Fibroblast of lung (primary cell): Measurements from ENCODE around the gene TRIM65. TPM values are rescaled to one million over a fixed set of nuclear protein-coding genes. Genes with fewer than 3 reads are reported as not detected.

ENCODE experiments used
- DNase-seq, 2 donors: peaks; one replicate each; pipeline versions ENCODE4 v3.0.0 to v3.0.0-alpha.2; 2010; ENCODE audit warnings: low read depth in 2 of 2
- H2AFZ ChIP-seq: 2 replicates; pipeline ENCODE4 v1.5.1; 2012; ENCODE audit warnings: low read length, control low read depth, inconsistent platforms
- H3K27ac ChIP-seq: 2 replicates; pipeline ENCODE4 v1.5.1; 2011; ENCODE audit warnings: low read length, control low read depth; ENCODE audit not compliant: insufficient read depth
- H3K27me3 ChIP-seq: 2 replicates; pipeline ENCODE4 v1.5.1; 2011; ENCODE audit warnings: mild to moderate bottlenecking, low read length; ENCODE audit not compliant: control insufficient read depth, insufficient read depth
- H3K36me3 ChIP-seq: 2 replicates; pipeline ENCODE4 v1.5.1; 2011; ENCODE audit warnings: low read length; ENCODE audit not compliant: control insufficient read depth, insufficient read depth
- H3K4me1 ChIP-seq: 2 replicates; pipeline ENCODE4 v1.5.1; 2011; ENCODE audit warnings: low read length; ENCODE audit not compliant: control insufficient read depth, insufficient read depth; ENCODE audit errors: extremely low read depth
- H3K4me2 ChIP-seq: 2 replicates; pipeline ENCODE4 v1.5.1; 2011; ENCODE audit warnings: low read length, control low read depth; ENCODE audit not compliant: insufficient read depth; ENCODE audit errors: extremely low read depth
- H3K4me3 ChIP-seq, 4 experiments: fragments of 200-600 bp in 1 of 4; sonication (generic) in 1 of 4; replicated peaks in 1 of 4; 2 replicates each; pipeline ENCODE4 v1.5.1; 2011 to 2016; ENCODE audit warnings: low read length in 4 of 4, low read depth in 3 of 4, mild to moderate bottlenecking in 3 of 4, control low read depth in 2 of 4, inconsistent platforms in 1 of 4, mixed read lengths in 1 of 4; ENCODE audit not compliant: insufficient read depth in 1 of 4; ENCODE audit errors: control extremely low read depth in 1 of 4
- H3K79me2 ChIP-seq: 2 replicates; pipeline ENCODE4 v1.5.1; 2012; ENCODE audit warnings: mild to moderate bottlenecking, low read length, inconsistent platforms; ENCODE audit not compliant: control insufficient read depth, insufficient read depth
- H3K9ac ChIP-seq: 2 replicates; pipeline ENCODE4 v1.5.1; 2011; ENCODE audit warnings: mild to moderate bottlenecking, low read length, control low read depth; ENCODE audit not compliant: insufficient read depth
- H3K9me3 ChIP-seq: 2 replicates; pipeline ENCODE4 v1.5.1; 2012; ENCODE audit warnings: low read depth, low read length; ENCODE audit not compliant: control insufficient read depth, insufficient read depth
- H4K20me1 ChIP-seq: 2 replicates; pipeline ENCODE4 v1.5.1; 2011; ENCODE audit warnings: low read length; ENCODE audit not compliant: control insufficient read depth, insufficient read depth; ENCODE audit errors: extremely low read depth
- EZH2 ChIP-seq: IDR thresholded peaks from 2 replicates; pipeline ENCODE4 v1.5.1; 2012; ENCODE audit warnings: low read length, control low read depth, mild to moderate bottlenecking; ENCODE audit errors: missing control alignments
- polyA plus RNA-seq, 2 donors: library from polyadenylated mRNA; depleted of rRNA in 1 of 2; stranded (reverse) in 1 of 2; unstranded in 1 of 2; fragments of >200 nt; gene quantifications; 2 replicates each; pipeline ENCODE4 v1.2.1, GENCODE V29; 2011 to 2012; ENCODE audit warnings: missing spikeins in 1 of 2
- total RNA-seq: library from RNA; depleted of rRNA; stranded (reverse); fragments of >200 nt; gene quantifications from 2 replicates; pipeline ENCODE4 v1.2.1, GENCODE V29; 2014
- TF ChIP-seq, protein P1 (sequence below), 2 donors: IDR thresholded peaks in 1 of 2; conservative IDR thresholded peaks in 1 of 2; 1 replicate in 1 of 2; 2 replicates in 1 of 2; pipeline ENCODE4 v1.5.1; 2011 to 2012; ENCODE audit warnings: low read length in 2 of 2, control low read depth in 1 of 2, inconsistent platforms in 1 of 2, low read depth in 1 of 2, mild to moderate bottlenecking in 1 of 2

Gene TRIM65
- total and polyA plus RNA-seq, 2 donors (not counting 1 experiment from before 2014, with no cell fraction given) = 4.3 to 17.2 TPM

GRCh38 chr17:75846692-75847613 is 49.8 kb downstream of the TRIM65 start:
- H3K79me2 ChIP-seq = no peaks in the 10 kb centered on the region
- peaks cover 18% of the 10 kb centered on the region for H3K36me3 ChIP-seq
- H4K20me1 ChIP-seq = no peaks in the 10 kb centered on the region
- H3K4me3 ChIP-seq = no peak overlapping the region
- no peak overlapping the region for H2AFZ ChIP-seq
- no peak for DNase-seq
- H3K9ac ChIP-seq = no peak overlapping the region
- H3K4me2 ChIP-seq = no peak overlapping the region
- no peak overlapping the region for H3K27ac ChIP-seq
- H3K27me3 ChIP-seq = no peaks in the 10 kb centered on the region
- no peaks in the 10 kb centered on the region for H3K9me3 ChIP-seq
- peaks cover 5% of the 10 kb centered on the region for H3K4me1 ChIP-seq
- TF ChIP-seq EZH2 = no peak
- TF ChIP-seq, protein P1, sequence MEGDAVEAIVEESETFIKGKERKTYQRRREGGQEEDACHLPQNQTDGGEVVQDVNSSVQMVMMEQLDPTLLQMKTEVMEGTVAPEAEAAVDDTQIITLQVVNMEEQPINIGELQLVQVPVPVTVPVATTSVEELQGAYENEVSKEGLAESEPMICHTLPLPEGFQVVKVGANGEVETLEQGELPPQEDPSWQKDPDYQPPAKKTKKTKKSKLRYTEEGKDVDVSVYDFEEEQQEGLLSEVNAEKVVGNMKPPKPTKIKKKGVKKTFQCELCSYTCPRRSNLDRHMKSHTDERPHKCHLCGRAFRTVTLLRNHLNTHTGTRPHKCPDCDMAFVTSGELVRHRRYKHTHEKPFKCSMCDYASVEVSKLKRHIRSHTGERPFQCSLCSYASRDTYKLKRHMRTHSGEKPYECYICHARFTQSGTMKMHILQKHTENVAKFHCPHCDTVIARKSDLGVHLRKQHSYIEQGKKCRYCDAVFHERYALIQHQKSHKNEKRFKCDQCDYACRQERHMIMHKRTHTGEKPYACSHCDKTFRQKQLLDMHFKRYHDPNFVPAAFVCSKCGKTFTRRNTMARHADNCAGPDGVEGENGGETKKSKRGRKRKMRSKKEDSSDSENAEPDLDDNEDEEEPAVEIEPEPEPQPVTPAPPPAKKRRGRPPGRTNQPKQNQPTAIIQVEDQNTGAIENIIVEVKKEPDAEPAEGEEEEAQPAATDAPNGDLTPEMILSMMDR (conservative IDR thresholded peaks at IDR 0.05 in 1 of 2, IDR thresholded peaks at IDR 0.05 in 1 of 2; ENCODE audit: low read depth in 1 of 2, low read length in 2 of 2) = no peak

DNA sequence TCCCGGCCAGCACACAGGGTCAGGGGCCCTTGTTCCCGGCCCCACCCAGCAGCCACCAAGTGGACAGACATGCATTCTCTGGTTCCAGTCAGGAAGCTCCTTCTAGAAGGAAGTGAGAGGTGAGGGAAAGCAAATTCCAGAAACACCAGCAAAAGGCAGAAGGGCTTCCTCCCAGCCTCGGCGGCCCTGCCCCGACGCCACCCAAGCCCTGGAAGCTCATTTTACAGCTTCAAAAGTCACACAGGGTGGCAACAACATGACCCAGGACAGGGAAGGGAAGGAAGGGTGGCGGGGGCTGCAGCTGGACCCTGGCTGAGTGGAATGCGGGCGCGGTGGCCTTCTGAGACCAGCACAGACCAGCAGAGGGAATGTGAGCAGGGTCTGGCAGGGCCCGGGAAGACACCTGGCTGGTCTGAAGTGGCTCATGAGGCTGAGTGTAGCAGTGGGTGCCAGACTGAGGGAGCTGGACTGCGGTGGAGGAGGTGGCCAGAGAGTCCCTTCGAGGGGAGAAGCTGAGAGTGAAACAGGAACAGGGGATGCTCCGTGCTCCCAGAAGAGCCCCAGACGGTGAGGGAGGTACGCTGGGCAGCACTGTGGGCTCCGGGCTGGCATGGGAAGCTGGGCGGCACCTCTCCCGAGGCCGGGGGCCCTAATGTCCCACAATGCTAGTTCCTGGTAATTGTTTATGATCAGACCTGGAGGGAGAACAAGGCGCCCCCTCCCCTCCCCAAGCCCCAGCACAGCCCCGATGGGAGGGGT is 50.6 kb downstream of the TRIM65 start:
- TF ChIP-seq EZH2 = no peak
- TF ChIP-seq, protein P1 (conservative IDR thresholded peaks at IDR 0.05 in 1 of 2, IDR thresholded peaks at IDR 0.05 in 1 of 2; ENCODE audit: low read depth in 1 of 2, low read length in 2 of 2) = no peak
- H3K27ac ChIP-seq = no peak overlapping the region

GRCh38 chr17:75845058-75845711 is 51.6 kb downstream of the TRIM65 start:
- H3K27ac ChIP-seq = no peak overlapping the region
- peak; percentile 52 to 56 for DNase-seq

More for the DNA sequence above, 50.6 kb downstream of the TRIM65 start:
- Histone ChIP-seq H3K27me3 (no peaks in the 10 kb centered on the region), H3K36me3 (peaks cover 18% of the 10 kb centered on the region), H3K9me3 (no peaks in the 10 kb centered on the region), H3K79me2 (no peaks in the 10 kb centered on the region), H2AFZ (no peak overlapping the region), H3K4me1 (peaks cover 5% of the 10 kb centered on the region), H3K4me2 (no peak overlapping the region), H4K20me1 (no peaks in the 10 kb centered on the region), H3K9ac (no peak overlapping the region), H3K4me3 (no peak overlapping the region)
- no peak for DNase-seq

More at GRCh38 chr17:75845058-75845711, 51.6 kb downstream of the TRIM65 start:
- Histone ChIP-seq H3K79me2 (no peaks in the 10 kb centered on the region), H3K4me2 (no peak overlapping the region), H4K20me1 (no peaks in the 10 kb centered on the region), H3K9ac (no peak overlapping the region), H3K4me3 (no peak overlapping the region), H3K9me3 (no peaks in the 10 kb centered on the region), H3K27me3 (no peaks in the 10 kb centered on the region), H3K4me1 (peaks cover 5% of the 10 kb centered on the region), H3K36me3 (peaks cover 18% of the 10 kb centered on the region), H2AFZ (no peak overlapping the region)
- TF ChIP-seq EZH2 = no peak
- TF ChIP-seq, protein P1 (conservative IDR thresholded peaks at IDR 0.05 in 1 of 2, IDR thresholded peaks at IDR 0.05 in 1 of 2; ENCODE audit: low read depth in 1 of 2, low read length in 2 of 2) = peak; percentile 52 to 69
